HG03064 (cell line): ENCODE data around the gene SCAPER.
"Not testable (repeated sequence)": the region's sequence is repeated elsewhere in the genome, so short reads cannot be mapped to it uniquely, and the experiment has no call there.

ENCODE experiments used
- ATAC-seq: cut with Tn5 transposase; IDR thresholded peaks from one replicate; pipeline ENCODE4 v1.9.1; 2021; ENCODE audit warnings: low read depth; ENCODE audit not compliant: unreplicated experiment

SCAPER gene

GRCh38 chr15:76795217-76795616 is 109.9 kb downstream of the SCAPER start:
- ATAC-seq = no peak

- ATAC-seq = no peak
Measured at GRCh38 chr15:76793162-76793561, 112.0 kb downstream of the SCAPER start.

- no peak for ATAC-seq
Measured at GRCh38 chr15:76791511-76791910, 113.6 kb downstream of the SCAPER start.

GRCh38 chr15:76787273-76787672 is 117.9 kb downstream of the SCAPER start:
- ATAC-seq = no peak

GRCh38 chr15:76776969-76777368 is 128.2 kb downstream of the SCAPER start:
- no peak for ATAC-seq

GRCh38 chr15:76776480-76776879 is 128.7 kb downstream of the SCAPER start:
- no peak for ATAC-seq

GRCh38 chr15:76773234-76773633 is 131.9 kb downstream of the SCAPER start:
- no peak for ATAC-seq

- ATAC-seq = no peak
Measured at GRCh38 chr15:76772776-76773175, 132.4 kb downstream of the SCAPER start.

- no peak for ATAC-seq
Measured at GRCh38 chr15:76764004-76764403, 141.1 kb downstream of the SCAPER start.

- no peak for ATAC-seq
Measured at GRCh38 chr15:76763554-76763953, 141.6 kb downstream of the SCAPER start.

- ATAC-seq = no peak
Measured at GRCh38 chr15:76756381-76756780, 148.8 kb downstream of the SCAPER start.

GRCh38 chr15:76753771-76754170 is 151.4 kb downstream of the SCAPER start:
- no peak for ATAC-seq

- ATAC-seq = no peak
Measured at GRCh38 chr15:76753131-76753530, 152.0 kb downstream of the SCAPER start.

- no peak for ATAC-seq
Measured at GRCh38 chr15:76752549-76752948, 152.6 kb downstream of the SCAPER start.

GRCh38 chr15:76737573-76737972 is 167.6 kb downstream of the SCAPER start:
- no peak for ATAC-seq

GRCh38 chr15:76732321-76732720 is 172.8 kb downstream of the SCAPER start:
- ATAC-seq = not testable (repeated sequence)

GRCh38 chr15:76730262-76730661 is 174.9 kb downstream of the SCAPER start:
- no peak for ATAC-seq

GRCh38 chr15:76718863-76719262 is 186.3 kb downstream of the SCAPER start:
- no peak for ATAC-seq

- no peak for ATAC-seq
Measured at GRCh38 chr15:76714950-76715349, 190.2 kb downstream of the SCAPER start.

GRCh38 chr15:76711351-76711827 is 193.8 kb downstream of the SCAPER start:
- peak; percentile 73 for ATAC-seq

GRCh38 chr15:76704032-76704431 is 201.1 kb downstream of the SCAPER start:
- not testable (repeated sequence) for ATAC-seq

GRCh38 chr15:76696840-76697239 is 208.3 kb downstream of the SCAPER start:
- ATAC-seq = no peak

- not testable (repeated sequence) for ATAC-seq
Measured at GRCh38 chr15:76692546-76692945, 212.6 kb downstream of the SCAPER start.
